ENCODE data around the gene WWOX.

WWOX gene

GRCh38 chr16:78742501-78743283 lies 643.2 kb downstream of the WWOX start:
- TF ChIP-seq, protein P1, sequence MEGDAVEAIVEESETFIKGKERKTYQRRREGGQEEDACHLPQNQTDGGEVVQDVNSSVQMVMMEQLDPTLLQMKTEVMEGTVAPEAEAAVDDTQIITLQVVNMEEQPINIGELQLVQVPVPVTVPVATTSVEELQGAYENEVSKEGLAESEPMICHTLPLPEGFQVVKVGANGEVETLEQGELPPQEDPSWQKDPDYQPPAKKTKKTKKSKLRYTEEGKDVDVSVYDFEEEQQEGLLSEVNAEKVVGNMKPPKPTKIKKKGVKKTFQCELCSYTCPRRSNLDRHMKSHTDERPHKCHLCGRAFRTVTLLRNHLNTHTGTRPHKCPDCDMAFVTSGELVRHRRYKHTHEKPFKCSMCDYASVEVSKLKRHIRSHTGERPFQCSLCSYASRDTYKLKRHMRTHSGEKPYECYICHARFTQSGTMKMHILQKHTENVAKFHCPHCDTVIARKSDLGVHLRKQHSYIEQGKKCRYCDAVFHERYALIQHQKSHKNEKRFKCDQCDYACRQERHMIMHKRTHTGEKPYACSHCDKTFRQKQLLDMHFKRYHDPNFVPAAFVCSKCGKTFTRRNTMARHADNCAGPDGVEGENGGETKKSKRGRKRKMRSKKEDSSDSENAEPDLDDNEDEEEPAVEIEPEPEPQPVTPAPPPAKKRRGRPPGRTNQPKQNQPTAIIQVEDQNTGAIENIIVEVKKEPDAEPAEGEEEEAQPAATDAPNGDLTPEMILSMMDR (IDR thresholded peaks at IDR 0.05; ENCODE audit: insufficient read depth, low read length, poor library complexity, severe bottlenecking), result no peak
- no peaks in the 10 kb centered on the region for H3K27me3 ChIP-seq (replicated peaks; ENCODE audit: control insufficient read depth, insufficient read depth, low read length)
- no peaks in the 10 kb centered on the region for H3K36me3 ChIP-seq (ENCODE audit: control insufficient read depth, insufficient read depth, low read length)
- peak overlapping the region; percentile 39 for H3K4me3 ChIP-seq (replicated peaks; ENCODE audit: low read depth, low read length)
- DNase-seq (ENCODE audit: extremely low read depth, insufficient read length), result peak; percentile 67

DNA sequence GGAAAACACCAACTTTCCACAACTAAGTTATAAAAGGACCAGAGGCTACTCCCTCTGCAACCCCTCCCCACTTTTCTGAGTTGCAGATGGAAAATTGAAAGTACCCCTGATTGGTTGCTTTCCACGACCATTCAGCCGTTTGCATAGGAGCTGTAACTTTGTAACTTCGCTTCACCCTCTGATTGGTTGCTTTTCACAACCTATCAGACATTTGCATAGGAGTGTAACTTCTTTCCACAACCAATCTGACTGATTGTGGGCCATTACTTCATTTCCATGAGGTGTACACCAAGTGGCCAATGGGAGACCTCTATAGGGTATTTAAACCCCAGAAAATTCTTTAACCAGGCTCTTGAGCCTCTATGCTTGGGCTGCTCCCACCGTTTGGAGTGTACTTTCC lies 644.1 kb downstream of the WWOX start:
- TF ChIP-seq, protein P1 (IDR thresholded peaks at IDR 0.05; ENCODE audit: insufficient read depth, low read length, poor library complexity, severe bottlenecking), result no peak
- Histone ChIP-seq H3K4me3 (replicated peaks; ENCODE audit: low read depth, low read length) (no peak overlapping the region), H3K36me3 (ENCODE audit: control insufficient read depth, insufficient read depth, low read length) (no peaks in the 10 kb centered on the region), H3K27me3 (replicated peaks; ENCODE audit: control insufficient read depth, insufficient read depth, low read length) (no peaks in the 10 kb centered on the region)
- no peak for DNase-seq (ENCODE audit: extremely low read depth, insufficient read length)

DNA sequence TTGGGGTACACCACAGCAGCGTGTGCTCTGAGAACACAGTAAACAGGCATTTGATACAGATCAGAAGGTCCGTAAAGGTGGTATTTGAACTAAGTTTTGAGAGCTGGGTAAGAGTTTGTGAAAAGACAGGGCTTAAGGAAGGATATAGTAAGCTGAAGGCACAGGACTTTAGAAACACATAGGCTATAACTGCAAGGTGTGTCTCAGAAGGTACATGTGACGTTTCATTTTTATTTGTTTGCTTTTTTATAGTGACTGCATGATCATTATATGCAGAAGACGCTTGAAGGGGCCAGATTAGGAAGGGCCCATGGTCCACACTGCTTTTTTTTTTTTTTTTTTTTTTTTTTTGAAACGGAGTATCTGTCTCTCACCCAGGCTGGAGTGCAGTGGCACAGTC lies 644.6 kb downstream of the WWOX start:
- H3K4me3 ChIP-seq (replicated peaks; ENCODE audit: low read depth, low read length), result no peak overlapping the region
- no peaks in the 10 kb centered on the region for H3K36me3 ChIP-seq (ENCODE audit: control insufficient read depth, insufficient read depth, low read length)
- TF ChIP-seq, protein P1 (IDR thresholded peaks at IDR 0.05; ENCODE audit: insufficient read depth, low read length, poor library complexity, severe bottlenecking), result no peak
- DNase-seq (ENCODE audit: extremely low read depth, insufficient read length), result no peak
- H3K27me3 ChIP-seq (replicated peaks; ENCODE audit: control insufficient read depth, insufficient read depth, low read length), result no peaks in the 10 kb centered on the region

DNA sequence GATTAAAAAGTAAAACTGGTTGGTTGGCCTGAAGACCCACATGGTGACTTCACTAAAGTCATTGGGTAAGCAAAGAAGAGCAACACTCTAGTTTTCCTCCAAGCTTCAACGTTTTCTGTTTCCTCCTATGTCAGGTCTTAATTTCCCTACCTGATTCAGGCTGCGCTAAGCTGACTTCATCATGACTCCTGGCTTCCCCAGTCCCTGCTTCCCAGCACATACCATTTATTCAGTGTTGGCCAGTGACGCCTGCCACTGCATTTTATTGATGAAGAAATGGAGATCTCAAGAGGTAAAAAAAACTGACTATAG lies 645.3 kb downstream of the WWOX start:
- no peak for DNase-seq (ENCODE audit: extremely low read depth, insufficient read length)
- no peaks in the 10 kb centered on the region for H3K27me3 ChIP-seq (replicated peaks; ENCODE audit: control insufficient read depth, insufficient read depth, low read length)

DNA sequence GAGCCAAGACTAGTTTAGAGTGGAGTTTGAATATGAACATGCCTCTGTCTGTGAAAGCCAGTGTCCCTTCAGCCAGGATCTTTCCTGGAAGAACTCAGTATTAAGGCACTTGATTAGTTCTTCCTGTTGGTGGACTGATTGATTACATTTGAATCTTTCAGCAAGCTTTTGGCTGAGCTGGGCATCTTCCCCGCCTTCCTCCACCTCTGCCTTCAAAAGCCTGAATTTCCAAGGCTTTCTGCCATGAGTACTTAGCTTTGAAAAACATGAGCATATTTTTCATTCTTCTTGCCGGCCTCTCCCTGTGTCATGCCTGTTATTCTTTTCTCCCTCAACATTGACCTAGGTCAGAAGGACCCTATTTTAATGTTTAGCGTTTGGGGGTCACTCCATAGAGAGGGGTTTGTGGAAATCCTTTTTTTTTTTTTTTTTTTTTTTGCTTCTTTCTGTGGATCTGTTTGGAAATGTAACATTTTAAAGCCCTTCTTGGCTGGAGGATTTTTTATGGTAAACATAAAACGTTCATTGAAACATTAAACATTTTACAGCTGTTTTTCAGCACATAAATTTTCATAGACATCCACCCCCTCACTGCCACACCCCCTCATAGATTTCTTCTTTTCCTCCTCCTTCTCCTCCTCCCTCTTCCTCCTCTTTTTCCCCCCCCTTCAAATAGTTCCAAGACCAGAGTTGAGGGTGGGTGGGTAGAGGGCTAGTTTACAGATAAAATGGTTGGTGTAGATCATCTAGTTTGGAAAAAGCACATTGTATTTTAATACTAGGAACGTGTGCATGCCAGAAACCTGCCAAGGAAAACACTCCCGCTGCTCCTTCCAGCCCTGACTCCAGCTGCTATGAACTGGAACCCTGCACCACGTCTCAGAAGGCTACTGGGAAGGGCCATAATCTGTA lies 645.9 kb downstream of the WWOX start:
- TF ChIP-seq, protein P1 (IDR thresholded peaks at IDR 0.05; ENCODE audit: insufficient read depth, low read length, poor library complexity, severe bottlenecking), result no peak
- Histone ChIP-seq H3K4me3 (replicated peaks; ENCODE audit: low read depth, low read length) (no peak overlapping the region), H3K27me3 (replicated peaks; ENCODE audit: control insufficient read depth, insufficient read depth, low read length) (no peaks in the 10 kb centered on the region), H3K36me3 (ENCODE audit: control insufficient read depth, insufficient read depth, low read length) (no peaks in the 10 kb centered on the region)
- no peak for DNase-seq (ENCODE audit: extremely low read depth, insufficient read length)

More for the DNA sequence above, 645.3 kb downstream of the WWOX start:
- TF ChIP-seq, protein P1 (IDR thresholded peaks at IDR 0.05; ENCODE audit: insufficient read depth, low read length, poor library complexity, severe bottlenecking), result no peak
- H3K4me3 ChIP-seq (replicated peaks; ENCODE audit: low read depth, low read length), result no peak overlapping the region
- H3K36me3 ChIP-seq (ENCODE audit: control insufficient read depth, insufficient read depth, low read length), result no peaks in the 10 kb centered on the region
